Sigmoid colon (tissue), 7 donors: Measurements from ENCODE around the gene CMSS1. TPM values are rescaled to one million over a fixed set of nuclear protein-coding genes. Genes with fewer than 3 reads are reported as not detected.

Experiments used
- DNase-seq: peaks from one replicate; pipeline ENCODE4 v3.0.0-alpha.2; 2019
- H3K27ac ChIP-seq, 4 donors: fragments of 200-600 bp; sonication (generic); one replicate each; pipeline ENCODE4 v1.5.1; 2016 to 2019; ENCODE audit warnings: mild to moderate bottlenecking in 1 of 4
- H3K27me3 ChIP-seq, 3 donors: fragments of 200-600 bp; sonication (generic); one replicate each; pipeline ENCODE4 v1.5.1; 2019; ENCODE audit warnings: mild to moderate bottlenecking in 1 of 3
- H3K36me3 ChIP-seq, 4 donors: fragments of 200-600 bp; sonication (generic); one replicate each; pipeline ENCODE4 v1.5.1; 2016 to 2019
- H3K4me1 ChIP-seq, 4 donors: fragments of 200-600 bp; sonication (generic); one replicate each; pipeline ENCODE4 v1.5.1; 2017 to 2019
- H3K4me3 ChIP-seq, 4 donors: fragments of 200-600 bp; sonication (generic); one replicate each; pipeline ENCODE4 v1.5.1; 2017 to 2019; ENCODE audit warnings: mild to moderate bottlenecking in 2 of 4, moderate library complexity in 1 of 4
- H3K9me3 ChIP-seq, 4 donors: fragments of 200-600 bp in 3 of 4; sonication (generic) in 3 of 4; one replicate each; pipeline versions ENCODE4 v1.5.1 to v1.6.1; 2013 to 2019
- CTCF ChIP-seq, 4 experiments: fragments of 450-650 bp in 3 of 4; fragments of 200-600 bp in 1 of 4; IDR thresholded peaks; one replicate each; pipeline ENCODE4 v1.5.1; 2016 to 2019; ENCODE audit warnings: antibody characterized with exemption in 4 of 4, mild to moderate bottlenecking in 3 of 4, moderate library complexity in 2 of 4
- EP300 ChIP-seq, 4 donors: sonication (generic); formaldehyde crosslinking; IDR thresholded peaks; one replicate each; pipeline ENCODE4 v1.6.1; 2017; ENCODE audit warnings: antibody characterized with exemption in 4 of 4
- POLR2A ChIP-seq, 2 donors: fragments of 450-650 bp; IDR thresholded peaks; one replicate each; pipeline ENCODE4 v1.6.1; 2016; ENCODE audit warnings: antibody characterized with exemption in 2 of 2, mild to moderate bottlenecking in 2 of 2, moderate library complexity in 2 of 2
- POLR2AphosphoS5 ChIP-seq, 4 donors: sonication (generic); formaldehyde crosslinking; IDR thresholded peaks; one replicate each; pipeline ENCODE4 v1.6.1; 2017; ENCODE audit warnings: antibody characterized with exemption in 4 of 4
- WGBS, 2 donors: extraction: QIAGEN DNeasy Blood & Tissue Kit; methylation state at CpG; one replicate each; pipeline ENCODE4 v1.1.7; 2013; 5-methylcytosine and 5-hydroxymethylcytosine counted together
- intact Hi-C: fragments of 100-400 bp; cut with DNase I; formaldehyde crosslinking; loops from one replicate; pipeline ENCODE4 v1.15.1; 2023
- polyA plus RNA-seq, 3 donors: library from polyadenylated mRNA; stranded (reverse); fragments of 200-250 nt; gene quantifications; one replicate each; pipeline ENCODE4 v1.2.3, GENCODE V29; 2013
- total RNA-seq, 4 donors: library from RNA; depleted of rRNA; stranded (reverse); fragments of >200 nt; gene quantifications; one replicate each; pipeline ENCODE4 v1.1.0, GENCODE V29; 2016
- donor health status: healthy with polysubstance abuse.
- donor health status: Bipolar disorder and iron deficiency.
- donor health status: healthy.

Gene CMSS1
- total and polyA plus RNA-seq, 7 donors = 6.0 to 19.4 (median 13.9) TPM

GRCh38 chr3:100111728-100112127 is 294.1 kb downstream of the CMSS1 start:
- WGBS, 2 donors = 86 to 90% methylated on average over 1 of the region's 1 CpG
- Histone ChIP-seq H3K9me3 (no peaks in the 10 kb centered on the region), H3K4me1 (peaks cover 0 to 35% (median 20%) of the 10 kb centered on the region in 4 donors), H3K27ac (no peak overlapping the region), H3K4me3 (no peak overlapping the region), H3K36me3 (no peaks in the 10 kb centered on the region), H3K27me3 (no peaks in the 10 kb centered on the region)
- no peak for TF ChIP-seq CTCF (IDR thresholded peaks at IDR 0.05)
- no peak for TF ChIP-seq POLR2AphosphoS5 (IDR thresholded peaks at IDR 0.05)
- TF ChIP-seq POLR2A (IDR thresholded peaks at IDR 0.05) = no peak
- no peak for TF ChIP-seq EP300 (IDR thresholded peaks at IDR 0.05)
- intact Hi-C loops = no loop called here
- no peak for DNase-seq

- intact Hi-C loops = no loop called here
- Histone ChIP-seq H3K4me1 (peaks cover 0 to 13% (median 4%) of the 10 kb centered on the region in 4 donors), H3K27ac (peak overlapping the region in 1 of 4 donors; percentile 22), H3K27me3 (no peaks in the 10 kb centered on the region), H3K36me3 (no peaks in the 10 kb centered on the region), H3K4me3 (no peak overlapping the region), H3K9me3 (no peaks in the 10 kb centered on the region)
- DNase-seq = no peak
- 94% methylated on average over 7 of the region's 7 CpGs for WGBS, 2 donors
- TF ChIP-seq POLR2AphosphoS5 (IDR thresholded peaks at IDR 0.05) (no peak), CTCF (IDR thresholded peaks at IDR 0.05) (no peak), POLR2A (IDR thresholded peaks at IDR 0.05) (no peak), EP300 (IDR thresholded peaks at IDR 0.05) (no peak)
These were observed 296.2 kb downstream of the CMSS1 start for GRCh38 chr3:100113723-100114412.

GRCh38 chr3:100114413-100115030 is 296.9 kb downstream of the CMSS1 start, which contains the start of gene FILIP1L:
Gene FILIP1L, minus strand, starts transcription at chr3:100114501.
- Histone ChIP-seq H3K4me3 (no peak within 1 kb of the TSS), H3K36me3 (no peaks in the 10 kb centered on the region), H3K27ac (peak within 1 kb of the TSS in 1 of 4 donors; percentile 22), H3K9me3 (no peaks in the 10 kb centered on the region), H3K4me1 (peaks cover 0 to 11% (median 4%) of the 10 kb centered on the region in 4 donors), H3K27me3 (no peaks in the 10 kb centered on the region)
- intact Hi-C loops = no loop called here
- DNase-seq = no peak
- 87 to 91% methylated on average over 7 of the region's 7 CpGs for WGBS, 2 donors
- TF ChIP-seq POLR2AphosphoS5 (IDR thresholded peaks at IDR 0.05) (no peak), POLR2A (IDR thresholded peaks at IDR 0.05) (no peak), EP300 (IDR thresholded peaks at IDR 0.05) (no peak), CTCF (IDR thresholded peaks at IDR 0.05) (no peak)

GRCh38 chr3:100117093-100117492 is 299.4 kb downstream of the CMSS1 start:
- Histone ChIP-seq H3K36me3 (no peaks in the 10 kb centered on the region), H3K27ac (no peak overlapping the region), H3K27me3 (no peaks in the 10 kb centered on the region), H3K9me3 (no peaks in the 10 kb centered on the region), H3K4me1 (peaks cover 0 to 11% (median 4%) of the 10 kb centered on the region in 4 donors), H3K4me3 (no peak overlapping the region)
- DNase-seq = no peak
- TF ChIP-seq POLR2AphosphoS5 (IDR thresholded peaks at IDR 0.05) = no peak
- no peak for TF ChIP-seq EP300 (IDR thresholded peaks at IDR 0.05)
- WGBS, 2 donors = 84 to 91% methylated on average over 4 of the region's 4 CpGs
- intact Hi-C loops = no loop called here

GRCh38 chr3:100120012-100120411 is 302.4 kb downstream of the CMSS1 start:
- no peak for DNase-seq
- Histone ChIP-seq H3K36me3 (no peaks in the 10 kb centered on the region), H3K4me1 (peaks cover 0 to 2% (median 0%) of the 10 kb centered on the region in 4 donors), H3K27ac (no peak overlapping the region), H3K4me3 (no peak overlapping the region), H3K27me3 (no peaks in the 10 kb centered on the region), H3K9me3 (no peaks in the 10 kb centered on the region)
- TF ChIP-seq EP300 (IDR thresholded peaks at IDR 0.05) (no peak), POLR2A (IDR thresholded peaks at IDR 0.05) (no peak), POLR2AphosphoS5 (IDR thresholded peaks at IDR 0.05) (no peak), CTCF (IDR thresholded peaks at IDR 0.05) (no peak)
- WGBS, 2 donors = 2 to 38% methylated on average over 1 of the region's 1 CpG
- intact Hi-C loops = no loop called here
